ENCODE data around the gene DHX15. TPM values are rescaled to one million over a fixed set of nuclear protein-coding genes. Genes with fewer than 3 reads are reported as not detected.

The DHX15 gene
- total RNA-seq (2014; rRNA removed; shearing (Covaris generic)): 117 and 163 TPM in 2 replicates

GRCh38 chr4:24584211-24584850 lies at the start of gene DHX15:
DHX15 (minus strand) TSS chr4:24584554; CDS start chr4:24584393, 161 bp downstream.
- DNase-seq (ENCODE audit: low read depth): peak; percentile 95

GRCh38 chr4:24632011-24632410 lies 47.7 kb upstream of the DHX15 start:
- no peak for DNase-seq (ENCODE audit: low read depth)

- DNase-seq (ENCODE audit: low read depth): no peak
Observed at GRCh38 chr4:24630937-24631336, 46.6 kb upstream of the DHX15 start.

DNA sequence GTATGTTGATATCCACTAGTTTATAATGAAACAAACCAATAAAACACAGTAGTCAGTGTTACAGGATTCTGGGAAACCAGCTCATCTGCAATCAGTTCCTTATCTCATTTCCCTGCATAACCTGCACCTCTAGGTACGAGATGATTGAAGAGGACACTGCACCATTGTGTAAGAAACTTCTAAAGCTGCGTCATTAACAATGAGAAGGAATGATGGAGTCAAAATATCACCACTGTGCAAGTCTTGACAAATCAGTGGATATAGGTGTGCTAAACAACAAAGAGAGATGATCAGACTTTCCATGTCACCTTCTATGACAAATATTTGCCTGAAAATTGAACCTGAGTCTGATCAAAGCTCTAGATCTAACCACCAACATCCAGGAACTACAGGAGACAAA lies 40.7 kb upstream of the DHX15 start:
- no peak for DNase-seq (ENCODE audit: low read depth)

DNA sequence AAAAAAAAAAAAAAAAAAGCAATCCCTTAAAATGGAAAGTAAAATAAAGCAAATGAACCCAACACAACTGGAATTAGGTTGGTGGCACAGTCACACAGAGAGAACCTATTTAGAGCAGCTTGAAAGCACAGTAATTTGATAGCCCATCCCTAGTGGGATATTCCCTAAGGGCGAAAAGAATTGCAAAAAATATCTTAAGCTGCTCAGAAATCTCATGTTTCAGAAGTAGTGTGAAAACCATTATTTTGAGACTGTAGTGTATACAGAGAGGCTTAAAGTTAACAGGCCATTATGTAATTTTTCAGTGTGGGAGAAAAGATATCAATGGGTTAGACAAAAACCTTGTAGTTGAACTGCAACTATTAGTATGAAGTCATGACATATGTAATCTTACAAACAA lies 40.0 kb upstream of the DHX15 start:
- peak; percentile 13 for DNase-seq (ENCODE audit: low read depth)

- no peak for DNase-seq (ENCODE audit: low read depth)
Observed at GRCh38 chr4:24622146-24622834, 37.9 kb upstream of the DHX15 start.

GRCh38 chr4:24615977-24616376 lies 31.6 kb upstream of the DHX15 start:
- no peak for DNase-seq (ENCODE audit: low read depth)

- DNase-seq (ENCODE audit: low read depth): no peak
Observed at GRCh38 chr4:24614881-24615280, 30.5 kb upstream of the DHX15 start.

DNA sequence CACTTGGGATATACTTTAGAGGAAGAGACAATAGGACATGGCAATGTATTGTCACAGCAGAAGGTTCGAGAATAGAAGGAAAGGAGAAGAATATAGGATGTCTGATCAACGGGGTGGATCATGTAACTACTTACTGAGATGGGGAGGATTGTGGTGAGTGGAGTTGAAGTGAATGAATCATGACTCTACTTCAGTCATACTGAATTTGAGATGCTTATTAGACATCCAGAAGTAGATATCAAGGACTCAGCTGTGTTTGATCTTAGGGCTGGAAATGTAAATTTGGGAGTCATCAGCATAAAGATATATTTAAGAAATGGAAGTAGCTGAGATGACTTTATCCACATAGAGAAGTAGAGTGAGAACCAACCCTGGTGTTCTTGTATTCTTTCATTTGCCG lies 29.1 kb upstream of the DHX15 start:
- DNase-seq (ENCODE audit: low read depth): no peak

GRCh38 chr4:24611575-24611974 lies 27.2 kb upstream of the DHX15 start:
- DNase-seq (ENCODE audit: low read depth): no peak

DNA sequence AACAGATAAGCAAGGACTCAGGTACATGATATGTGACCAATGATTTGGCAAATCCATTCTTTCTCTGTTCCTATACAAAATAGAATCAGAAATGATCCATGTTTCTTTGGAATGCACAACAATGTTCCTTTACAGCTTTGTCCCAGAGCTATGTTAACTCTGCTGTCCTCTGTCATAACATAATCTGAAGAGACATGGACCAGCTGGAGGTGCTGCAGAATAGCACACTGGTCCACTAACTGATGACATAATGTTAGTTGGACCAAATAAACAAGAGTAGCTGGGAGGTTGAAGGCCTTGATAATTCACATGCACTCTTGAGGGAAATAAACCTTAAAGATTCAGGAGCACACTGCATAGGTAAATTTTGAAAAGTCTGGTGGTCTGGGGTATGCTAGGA lies 23.0 kb upstream of the DHX15 start:
- no peak for DNase-seq (ENCODE audit: low read depth)

GRCh38 chr4:24605216-24605615 lies 20.9 kb upstream of the DHX15 start:
- DNase-seq (ENCODE audit: low read depth): no peak

GRCh38 chr4:24604558-24605214 lies 20.3 kb upstream of the DHX15 start:
- DNase-seq (ENCODE audit: low read depth): no peak

GRCh38 chr4:24603343-24603742 lies 19.0 kb upstream of the DHX15 start:
- no peak for DNase-seq (ENCODE audit: low read depth)

- no peak for DNase-seq (ENCODE audit: low read depth)
Observed at GRCh38 chr4:24601121-24601520, 16.8 kb upstream of the DHX15 start.

GRCh38 chr4:24599275-24599674 lies 14.9 kb upstream of the DHX15 start:
- no peak for DNase-seq (ENCODE audit: low read depth)

DNA sequence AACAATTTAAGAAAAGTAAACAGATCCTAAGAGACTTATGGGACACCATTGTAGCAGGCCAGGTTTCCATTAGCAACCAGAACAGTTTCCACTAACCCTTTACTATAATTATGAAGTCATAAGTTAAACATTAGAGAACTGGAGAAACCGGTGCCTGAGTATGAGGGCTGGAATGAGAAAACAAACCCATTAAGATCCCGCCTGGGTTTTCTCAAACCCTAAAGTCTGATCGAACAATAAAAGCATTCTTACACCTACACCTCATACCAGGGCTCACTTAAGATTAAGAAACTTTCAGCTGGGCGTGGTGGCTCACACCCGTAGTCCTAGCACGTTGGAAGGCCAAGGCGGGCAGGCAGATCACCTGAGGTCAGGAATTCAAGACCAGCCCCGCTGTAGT lies 13.7 kb upstream of the DHX15 start:
- DNase-seq (ENCODE audit: low read depth): no peak

DNA sequence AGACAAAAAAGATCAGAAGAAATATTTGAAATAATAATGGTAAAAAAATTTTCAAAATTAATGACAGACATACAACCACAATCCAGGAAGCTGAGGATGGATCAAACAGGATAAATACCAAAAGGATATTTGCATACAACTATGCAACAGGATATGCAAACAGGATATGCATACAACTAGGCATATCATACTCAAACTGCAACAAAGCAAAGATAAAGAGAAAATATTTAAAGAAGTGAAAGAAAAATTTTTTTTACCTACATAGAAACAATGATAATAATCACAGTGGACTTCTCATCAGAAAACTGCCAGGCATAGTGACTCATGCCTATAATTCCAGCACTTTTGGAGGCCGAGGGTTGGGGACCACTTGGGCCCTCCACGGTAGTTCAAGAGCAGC lies 11.3 kb upstream of the DHX15 start:
- DNase-seq (ENCODE audit: low read depth): no peak

DNA sequence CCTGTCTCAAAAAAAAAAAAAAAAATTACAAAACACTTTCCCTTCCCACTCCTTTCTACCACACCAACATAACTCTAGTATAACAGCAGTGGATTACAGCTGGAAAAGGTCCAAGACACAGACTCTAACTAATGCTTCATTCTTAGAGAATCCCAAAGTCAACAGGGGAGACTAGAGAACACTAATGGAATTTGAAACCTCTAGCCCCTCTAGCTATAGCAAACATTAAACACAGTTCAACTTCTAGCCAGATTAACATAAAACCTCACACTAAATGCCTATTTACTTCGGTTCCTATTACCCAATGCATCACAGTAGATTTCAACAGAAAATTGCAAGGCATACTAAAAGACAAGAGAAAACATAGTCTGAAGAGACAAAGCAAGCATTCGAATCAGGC lies 10.5 kb upstream of the DHX15 start:
- peak; percentile 29 for DNase-seq (ENCODE audit: low read depth)

DNA sequence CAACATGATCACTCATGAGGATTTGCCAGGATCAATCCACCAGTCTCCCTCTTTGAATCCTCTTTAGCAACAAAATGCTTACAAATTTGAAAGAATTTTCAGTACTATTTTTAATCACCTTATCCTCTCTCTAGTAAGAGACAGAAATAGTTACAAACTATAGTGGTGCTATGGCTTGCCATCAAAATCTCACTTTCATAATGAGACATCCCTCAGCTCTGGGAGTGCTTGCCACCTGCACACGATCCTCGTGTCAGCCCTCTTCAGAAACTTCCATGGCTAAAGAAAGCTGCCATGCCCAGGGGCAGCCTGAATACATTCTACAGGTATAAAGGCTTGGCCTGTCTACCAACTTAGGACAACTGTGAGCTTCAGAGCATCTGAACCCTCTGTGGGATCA lies 5.1 kb upstream of the DHX15 start:
- DNase-seq (ENCODE audit: low read depth): no peak

- no peak for DNase-seq (ENCODE audit: low read depth)
Observed at GRCh38 chr4:24588216-24588954, 4.0 kb upstream of the DHX15 start.

DNA sequence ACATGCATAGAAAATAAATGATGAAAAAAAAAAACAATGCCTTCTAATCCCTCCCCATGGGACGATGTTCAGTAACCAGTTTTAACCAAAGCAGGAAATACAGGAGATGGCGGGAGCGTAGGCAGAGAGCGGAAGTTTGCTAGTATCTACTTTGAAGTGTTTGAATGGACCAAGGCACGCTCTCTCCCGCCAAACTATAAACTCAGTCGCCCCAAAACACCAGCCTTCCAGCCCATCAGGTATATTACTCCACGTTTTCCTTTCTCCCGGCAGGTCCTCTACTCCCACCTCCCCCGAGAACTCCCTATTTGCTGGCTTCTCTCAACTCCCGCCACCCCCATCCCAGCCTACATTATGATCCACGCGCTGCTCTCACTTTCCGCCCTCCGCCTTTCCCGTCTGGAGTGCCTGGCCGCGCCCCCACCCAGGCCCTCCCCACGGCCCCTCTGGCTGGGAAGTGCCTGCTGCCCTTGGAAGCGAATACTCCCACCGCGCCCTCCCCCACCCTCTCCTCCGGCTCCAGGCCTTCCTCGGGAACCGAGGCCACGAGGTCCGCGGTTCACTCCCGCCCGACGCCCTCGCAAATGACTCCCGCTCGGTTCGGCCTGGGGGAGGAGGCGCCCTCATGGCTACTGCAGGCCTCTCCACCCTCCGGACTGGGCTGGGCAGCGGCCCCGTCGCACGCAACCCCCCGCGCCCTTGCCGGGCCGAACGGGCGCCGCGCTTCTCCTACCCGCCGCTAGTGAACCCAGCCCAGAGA lies 723 bp downstream of the DHX15 start:
- DNase-seq (ENCODE audit: low read depth): peak; percentile 51
